Astrocyte (in vitro differentiated cells and primary cell): Measurements from ENCODE around the gene HAVCR2. TPM values are rescaled to one million over a fixed set of nuclear protein-coding genes. Genes with fewer than 3 reads are reported as not detected.

Experiments
- DNase-seq: peaks from one replicate; pipeline ENCODE4 v3.0.0-alpha.2; 2010; ENCODE audit warnings: low read depth
- FAIRE-seq: peaks from 2 replicates; lab custom pipeline; 2011; peaks lifted over from hg19 to GRCh38; lab: Jason Lieb, UNC
- H2AFZ ChIP-seq: 2 replicates; pipeline ENCODE4 v1.6.0; 2012; ENCODE audit warnings: low read depth, low read length, inconsistent platforms
- H3K27ac ChIP-seq: 2 replicates; pipeline ENCODE4 v1.5.1; 2011; ENCODE audit warnings: low read depth, low read length, inconsistent platforms
- H3K27me3 ChIP-seq: 2 replicates; pipeline ENCODE4 v1.6.0; 2011; ENCODE audit warnings: low read length, inconsistent platforms; ENCODE audit not compliant: insufficient read depth
- H3K36me3 ChIP-seq: 2 replicates; pipeline ENCODE4 v1.5.1; 2011; ENCODE audit warnings: low read length, inconsistent platforms; ENCODE audit not compliant: insufficient read depth
- H3K4me1 ChIP-seq: 2 replicates; pipeline ENCODE4 v1.5.1; 2011; ENCODE audit warnings: low read length, inconsistent platforms; ENCODE audit not compliant: insufficient read depth
- H3K4me2 ChIP-seq: 2 replicates; pipeline ENCODE4 v1.6.0; 2012; ENCODE audit warnings: low read length, inconsistent platforms
- H3K4me3 ChIP-seq: 2 replicates; pipeline ENCODE4 v1.5.1; 2011; ENCODE audit warnings: low read depth, mild to moderate bottlenecking, low read length, inconsistent platforms; ENCODE audit not compliant: insufficient read depth
- H3K79me2 ChIP-seq: 2 replicates; pipeline ENCODE4 v1.6.0; 2012; ENCODE audit warnings: mild to moderate bottlenecking, low read length, inconsistent platforms; ENCODE audit not compliant: insufficient read depth
- H3K9ac ChIP-seq: 2 replicates; pipeline ENCODE4 v1.6.0; 2012; ENCODE audit warnings: mild to moderate bottlenecking, low read length, inconsistent platforms
- H3K9me3 ChIP-seq: 2 replicates; pipeline ENCODE4 v1.5.1; 2012; ENCODE audit warnings: low read depth, mild to moderate bottlenecking, low read length, inconsistent platforms; ENCODE audit not compliant: insufficient read depth
- H4K20me1 ChIP-seq: 2 replicates; pipeline ENCODE4 v1.6.0; 2012; ENCODE audit warnings: low read length, inconsistent platforms; ENCODE audit not compliant: insufficient read depth
- H3K27ac Mint-ChIP-seq: one replicate; pipeline ENCODE4 v1.8.0; 2021; ENCODE audit warnings: mild to moderate bottlenecking, mixed read lengths; ENCODE audit not compliant: unreplicated experiment
- H3K27me3 Mint-ChIP-seq: one replicate; pipeline ENCODE4 v1.8.0; 2021; ENCODE audit warnings: low read depth, mixed read lengths; ENCODE audit not compliant: unreplicated experiment
- H3K36me3 Mint-ChIP-seq: one replicate; pipeline ENCODE4 v1.8.0; 2021; ENCODE audit warnings: low read depth, mixed read lengths; ENCODE audit not compliant: unreplicated experiment
- H3K4me1 Mint-ChIP-seq: one replicate; pipeline ENCODE4 v1.8.0; 2021; ENCODE audit warnings: low read depth, mixed read lengths; ENCODE audit not compliant: unreplicated experiment
- H3K4me3 Mint-ChIP-seq: one replicate; pipeline ENCODE4 v1.8.0; 2021; ENCODE audit warnings: mild to moderate bottlenecking, moderate library complexity, mixed read lengths; ENCODE audit not compliant: unreplicated experiment
- H3K9me3 Mint-ChIP-seq: one replicate; pipeline ENCODE4 v1.8.0; 2021; ENCODE audit warnings: mild to moderate bottlenecking, mixed read lengths; ENCODE audit not compliant: unreplicated experiment
- EZH2 ChIP-seq: IDR thresholded peaks from 2 replicates; pipeline ENCODE4 v1.6.1; 2012; ENCODE audit warnings: mild to moderate bottlenecking, low read length, inconsistent platforms; ENCODE audit not compliant: insufficient read depth
- total RNA-seq: library from RNA; stranded (reverse); gene quantifications from 2 replicates; pipeline ENCODE4 v1.2.1, GENCODE V29; 2021
- TF ChIP-seq, protein P1 (sequence below): IDR thresholded peaks from 2 replicates; pipeline ENCODE4 v1.5.1; 2011; ENCODE audit warnings: low read depth, mild to moderate bottlenecking, inconsistent platforms, low read length, moderate library complexity; ENCODE audit not compliant: insufficient read depth

HAVCR2 gene
- total RNA-seq, 1 donor from 2014 or later: 7.4 TPM

DNA sequence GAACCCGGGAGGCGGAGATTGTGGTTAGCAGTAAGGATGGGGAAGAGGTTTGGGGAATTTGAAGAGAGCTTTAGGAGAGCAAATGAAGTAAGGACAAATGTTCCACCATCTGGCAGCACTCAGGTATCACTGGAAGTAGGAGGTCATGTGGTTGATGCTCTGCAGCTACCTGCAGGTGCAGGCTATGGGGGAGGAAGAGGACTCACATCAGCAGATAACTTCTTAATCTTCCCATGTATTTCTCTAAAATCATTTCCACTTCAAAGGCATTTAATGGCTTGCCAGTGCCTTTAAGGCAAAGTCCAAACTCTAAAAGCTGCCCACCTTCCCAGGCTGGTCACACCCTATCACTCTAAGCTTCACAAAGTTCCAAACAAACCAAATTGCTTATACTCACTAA lies 41.8 kb downstream of the HAVCR2 start:
- no peaks in the 10 kb centered on the region for H3K9me3 ChIP-seq
- Mint-ChIP-seq H3K9me3 (no peaks in the 10 kb centered on the region), H3K27ac (no peak overlapping the region), H3K4me1 (no peaks in the 10 kb centered on the region), H3K4me3 (no peak overlapping the region), H3K36me3 (no peaks in the 10 kb centered on the region), H3K27me3 (no peaks in the 10 kb centered on the region)
- H3K9ac ChIP-seq: no peak overlapping the region
- FAIRE-seq (no peak), DNase-seq (no peak)
- no peaks in the 10 kb centered on the region for H4K20me1 ChIP-seq
- H3K4me1 ChIP-seq: no peaks in the 10 kb centered on the region
- no peak overlapping the region for H2AFZ ChIP-seq
- no peak overlapping the region for H3K4me2 ChIP-seq
- H3K27ac ChIP-seq: no peak overlapping the region
- H3K27me3 ChIP-seq: no peaks in the 10 kb centered on the region
- no peaks in the 10 kb centered on the region for H3K79me2 ChIP-seq
- TF ChIP-seq, protein P1, sequence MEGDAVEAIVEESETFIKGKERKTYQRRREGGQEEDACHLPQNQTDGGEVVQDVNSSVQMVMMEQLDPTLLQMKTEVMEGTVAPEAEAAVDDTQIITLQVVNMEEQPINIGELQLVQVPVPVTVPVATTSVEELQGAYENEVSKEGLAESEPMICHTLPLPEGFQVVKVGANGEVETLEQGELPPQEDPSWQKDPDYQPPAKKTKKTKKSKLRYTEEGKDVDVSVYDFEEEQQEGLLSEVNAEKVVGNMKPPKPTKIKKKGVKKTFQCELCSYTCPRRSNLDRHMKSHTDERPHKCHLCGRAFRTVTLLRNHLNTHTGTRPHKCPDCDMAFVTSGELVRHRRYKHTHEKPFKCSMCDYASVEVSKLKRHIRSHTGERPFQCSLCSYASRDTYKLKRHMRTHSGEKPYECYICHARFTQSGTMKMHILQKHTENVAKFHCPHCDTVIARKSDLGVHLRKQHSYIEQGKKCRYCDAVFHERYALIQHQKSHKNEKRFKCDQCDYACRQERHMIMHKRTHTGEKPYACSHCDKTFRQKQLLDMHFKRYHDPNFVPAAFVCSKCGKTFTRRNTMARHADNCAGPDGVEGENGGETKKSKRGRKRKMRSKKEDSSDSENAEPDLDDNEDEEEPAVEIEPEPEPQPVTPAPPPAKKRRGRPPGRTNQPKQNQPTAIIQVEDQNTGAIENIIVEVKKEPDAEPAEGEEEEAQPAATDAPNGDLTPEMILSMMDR: no peak
- no peak for TF ChIP-seq EZH2
- H3K36me3 ChIP-seq: no peaks in the 10 kb centered on the region
- H3K4me3 ChIP-seq: no peak overlapping the region

DNA sequence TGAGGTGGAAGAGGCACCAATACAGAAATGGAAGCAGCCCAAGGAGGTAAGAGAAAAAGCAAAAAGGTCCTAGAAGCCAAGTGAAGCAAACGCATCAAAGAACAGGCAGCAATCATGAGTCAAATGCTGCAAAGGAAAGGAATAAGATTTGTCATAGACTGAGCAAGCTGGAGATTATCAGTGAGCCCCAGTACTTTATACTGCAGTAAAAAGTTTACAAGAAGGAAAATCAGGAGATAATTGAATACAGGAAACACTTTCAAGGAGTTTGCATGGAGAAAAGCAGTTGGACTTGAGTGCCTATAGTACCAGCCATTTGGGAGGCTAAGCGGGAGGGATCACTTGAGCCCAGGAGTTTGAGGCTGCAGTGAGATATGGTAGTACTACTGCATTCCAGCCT lies 42.8 kb downstream of the HAVCR2 start:
- H3K4me1 ChIP-seq: no peaks in the 10 kb centered on the region
- no peak overlapping the region for H2AFZ ChIP-seq
- Mint-ChIP-seq H3K36me3 (no peaks in the 10 kb centered on the region), H3K9me3 (no peaks in the 10 kb centered on the region), H3K27me3 (no peaks in the 10 kb centered on the region), H3K4me3 (no peak overlapping the region), H3K4me1 (no peaks in the 10 kb centered on the region), H3K27ac (no peak overlapping the region)
- H3K4me2 ChIP-seq: no peak overlapping the region
- DNase-seq (no peak), FAIRE-seq (no peak)
- no peaks in the 10 kb centered on the region for H3K79me2 ChIP-seq
- no peak overlapping the region for H3K4me3 ChIP-seq
- no peaks in the 10 kb centered on the region for H4K20me1 ChIP-seq
- TF ChIP-seq, protein P1: no peak
- TF ChIP-seq EZH2: no peak
- H3K27me3 ChIP-seq: no peaks in the 10 kb centered on the region
- no peaks in the 10 kb centered on the region for H3K9me3 ChIP-seq
- H3K9ac ChIP-seq: no peak overlapping the region
- no peak overlapping the region for H3K27ac ChIP-seq
- H3K36me3 ChIP-seq: no peaks in the 10 kb centered on the region

DNA sequence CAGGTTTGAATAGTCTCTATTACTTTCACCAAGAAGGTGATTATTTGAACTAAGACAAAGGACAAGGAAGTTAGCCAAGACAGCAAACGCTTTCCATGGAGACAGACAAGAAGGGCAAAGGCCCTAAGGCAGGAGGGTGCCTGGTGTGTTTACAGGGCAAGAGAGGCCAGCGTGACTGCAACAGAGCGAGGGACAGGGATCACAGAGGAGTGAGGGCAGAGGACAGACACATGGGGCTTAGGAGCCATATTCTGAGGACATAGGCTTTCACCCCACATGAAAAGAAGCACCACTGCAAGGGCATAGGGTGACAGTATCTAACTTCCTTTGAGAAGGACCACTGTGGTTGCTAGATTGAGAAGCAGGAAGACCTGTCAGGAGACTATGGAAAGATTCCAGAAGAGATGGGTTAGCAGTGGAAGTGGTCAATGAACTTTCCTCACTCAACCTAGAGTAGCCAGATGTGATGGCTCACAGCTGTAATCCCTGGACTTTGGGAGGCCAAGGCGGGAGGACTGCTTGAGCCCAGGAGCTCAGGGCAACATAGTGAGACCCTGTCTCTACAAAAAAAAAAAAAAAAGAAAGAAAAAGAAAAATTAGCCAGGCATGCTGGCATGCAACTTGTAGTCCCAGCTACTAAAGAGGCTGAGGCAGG lies 44.9 kb downstream of the HAVCR2 start:
- no peaks in the 10 kb centered on the region for H4K20me1 ChIP-seq
- TF ChIP-seq, protein P1: no peak
- TF ChIP-seq EZH2: no peak
- H3K27ac Mint-ChIP-seq: no peak overlapping the region
- no peaks in the 10 kb centered on the region for H3K36me3 Mint-ChIP-seq
- H3K27ac ChIP-seq: no peak overlapping the region
- no peaks in the 10 kb centered on the region for H3K27me3 ChIP-seq
- no peaks in the 10 kb centered on the region for H3K9me3 Mint-ChIP-seq
- H3K4me1 Mint-ChIP-seq: peaks cover 2% of the 10 kb centered on the region
- no peak overlapping the region for H3K4me3 Mint-ChIP-seq
- H2AFZ ChIP-seq: no peak overlapping the region
- H3K36me3 ChIP-seq: no peaks in the 10 kb centered on the region
- no peaks in the 10 kb centered on the region for H3K27me3 Mint-ChIP-seq
- H3K4me1 ChIP-seq: no peaks in the 10 kb centered on the region
- no peak overlapping the region for H3K4me2 ChIP-seq
- H3K79me2 ChIP-seq: no peaks in the 10 kb centered on the region
- H3K9me3 ChIP-seq: no peaks in the 10 kb centered on the region
- DNase-seq (no peak), FAIRE-seq (no peak)
- H3K9ac ChIP-seq: no peak overlapping the region
- no peak overlapping the region for H3K4me3 ChIP-seq
